AG08396 (cell line): Measurements from ENCODE around the gene DDX31.

Experiments used
- DNase-seq: peaks from one replicate; pipeline ENCODE4 v3.0.0; 2012; ENCODE audit warnings: low spot score, mixed read lengths

DDX31 gene

DNA sequence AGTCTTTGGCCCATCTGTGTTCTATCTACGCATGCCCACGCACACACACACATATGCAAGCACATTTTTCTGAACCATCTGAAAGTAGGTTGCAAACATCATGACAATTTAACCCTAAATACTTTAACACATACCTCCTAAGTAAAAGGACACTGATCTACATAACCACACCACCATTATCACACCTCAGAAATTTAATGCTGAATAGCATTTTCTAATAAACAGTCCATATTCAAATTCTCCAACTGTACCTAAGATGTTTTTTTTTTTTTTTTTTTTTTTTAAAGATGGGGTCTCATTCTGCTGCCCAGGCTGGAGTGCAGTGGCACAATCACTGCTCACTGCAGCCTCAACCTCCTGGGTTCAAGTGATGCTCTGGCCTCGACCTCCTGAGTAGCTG, 35.5 kb downstream of the DDX31 start:
- DNase-seq, result no peak

DNA sequence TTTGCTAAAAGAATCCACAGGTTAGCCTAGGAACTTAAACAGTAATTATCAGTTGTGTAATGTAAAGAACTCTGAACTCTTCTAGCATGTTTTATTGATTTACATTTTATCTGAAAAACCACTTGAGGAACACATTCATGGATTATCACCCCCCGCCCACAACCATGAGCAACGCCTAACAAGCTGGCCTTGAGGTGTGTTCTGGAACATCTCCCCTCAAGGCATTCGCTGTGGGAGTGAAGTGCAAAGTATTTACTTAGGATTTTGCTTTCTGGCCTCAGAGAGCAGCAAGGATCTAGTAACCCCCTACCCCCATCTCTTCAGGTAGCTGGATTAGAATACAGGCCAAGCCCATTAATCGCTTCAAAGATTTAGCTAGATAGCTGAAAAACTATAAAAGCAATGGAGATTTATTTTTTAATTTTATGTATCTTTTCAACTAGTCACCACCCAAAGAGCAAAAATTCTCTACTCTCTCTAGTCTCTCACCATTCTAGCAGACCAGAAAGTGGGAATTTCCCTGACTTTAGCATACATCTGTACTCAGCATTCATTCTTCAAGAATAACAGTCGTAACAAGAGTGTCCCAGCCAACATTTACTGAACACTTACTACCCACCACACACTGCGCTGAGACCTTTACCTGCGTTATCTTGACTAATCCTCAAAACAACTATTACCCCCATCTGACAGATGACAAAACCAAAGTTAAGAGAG, 37.2 kb downstream of the DDX31 start:
- no peak for DNase-seq

DNA sequence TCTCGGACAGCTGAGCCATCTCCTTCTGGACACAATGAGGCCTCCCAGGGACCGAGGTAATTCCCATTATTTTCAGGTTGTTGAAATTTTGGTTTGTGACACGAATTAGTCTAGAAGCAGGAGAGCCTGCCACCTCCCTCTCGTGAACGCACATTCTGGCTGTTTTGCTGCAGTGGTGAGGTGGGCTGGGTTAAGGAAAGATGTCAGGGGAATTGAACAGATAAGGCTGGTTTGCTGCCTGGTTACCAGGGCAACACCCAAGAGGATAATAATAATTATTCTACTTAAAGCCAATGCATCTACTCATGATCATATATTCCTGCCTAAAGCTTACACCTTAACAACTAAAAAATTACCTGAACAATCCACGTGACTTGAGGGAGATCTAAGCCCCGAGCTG, 38.1 kb downstream of the DDX31 start:
- no peak for DNase-seq

DNA sequence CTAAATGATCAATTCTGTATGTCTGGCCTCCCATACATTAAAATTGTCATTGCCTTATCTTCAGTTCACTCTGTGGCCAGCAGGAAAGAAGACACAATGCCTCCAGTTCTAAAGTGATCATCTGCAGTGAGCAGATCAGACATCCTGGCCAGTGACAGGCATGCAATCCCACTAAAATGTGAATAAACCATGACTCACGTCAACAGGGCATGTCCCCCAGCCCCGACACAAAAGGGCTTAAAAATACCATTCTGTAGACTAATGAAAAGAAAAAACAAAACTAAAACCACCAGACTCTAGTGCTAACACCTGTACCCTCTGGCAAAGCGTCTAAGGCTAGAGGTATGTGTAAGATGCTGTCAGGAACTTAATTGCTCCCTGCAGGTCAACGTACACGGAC, 38.5 kb downstream of the DDX31 start:
- peak; percentile 37 for DNase-seq

DNA sequence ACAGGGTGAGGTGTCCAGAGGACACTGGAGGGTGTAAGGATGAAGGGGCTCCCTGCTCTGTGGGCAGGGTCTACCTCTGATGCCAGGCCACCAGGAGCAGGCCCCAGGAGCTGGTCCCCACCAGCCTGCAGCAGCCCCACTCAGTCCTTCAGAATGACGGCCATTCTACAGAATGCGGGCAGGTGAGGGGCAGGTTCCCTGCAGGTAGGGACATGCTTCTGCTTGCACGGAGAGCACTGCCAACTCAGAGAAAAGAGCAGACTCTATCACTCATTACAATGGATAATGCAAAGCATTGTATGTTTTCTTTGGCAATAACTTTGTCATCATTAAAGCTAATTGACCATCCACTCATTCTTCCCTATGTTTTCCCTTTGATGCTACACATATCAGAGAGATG, 39.0 kb downstream of the DDX31 start:
- no peak for DNase-seq

DNA sequence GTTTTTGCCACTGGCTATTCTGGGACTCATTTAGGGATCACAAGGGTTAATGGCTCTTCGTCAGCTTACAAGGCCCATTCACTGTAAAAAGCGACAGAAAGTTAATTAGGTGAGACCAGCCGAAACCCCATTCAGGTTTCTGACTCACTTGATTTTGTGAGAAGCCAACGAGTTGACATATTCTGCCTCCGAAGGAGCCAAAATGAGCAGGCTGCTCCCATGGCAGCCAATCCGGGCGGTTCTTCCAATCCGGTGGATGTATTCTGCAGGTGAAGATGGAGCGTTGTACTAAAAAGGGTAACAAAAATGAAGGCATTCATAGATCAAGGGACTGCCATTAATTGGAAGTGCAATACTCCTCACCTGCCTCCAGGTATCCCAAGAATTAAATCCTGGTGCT, 39.7 kb downstream of the DDX31 start:
- DNase-seq, result no peak

DNA sequence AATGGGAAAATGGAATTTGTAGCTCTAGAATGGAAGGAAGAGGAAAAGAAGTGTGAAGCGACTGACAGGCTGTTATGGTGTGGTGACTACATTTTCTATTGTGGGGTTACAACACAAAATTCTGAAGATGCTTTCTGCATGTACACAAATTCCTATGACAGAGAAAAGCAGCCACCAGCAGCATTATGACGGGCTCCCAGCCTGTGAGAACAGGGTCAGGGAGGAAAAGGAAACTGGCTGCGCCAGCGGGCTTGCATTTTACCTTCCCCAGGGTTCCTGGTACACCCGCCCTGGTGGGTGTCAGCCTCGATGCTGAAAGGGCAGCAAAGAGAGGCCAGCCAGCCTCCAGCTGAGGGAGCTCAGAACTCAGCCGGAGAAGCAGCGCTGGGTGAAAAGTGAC, 41.0 kb downstream of the DDX31 start:
- DNase-seq, result no peak

DNA sequence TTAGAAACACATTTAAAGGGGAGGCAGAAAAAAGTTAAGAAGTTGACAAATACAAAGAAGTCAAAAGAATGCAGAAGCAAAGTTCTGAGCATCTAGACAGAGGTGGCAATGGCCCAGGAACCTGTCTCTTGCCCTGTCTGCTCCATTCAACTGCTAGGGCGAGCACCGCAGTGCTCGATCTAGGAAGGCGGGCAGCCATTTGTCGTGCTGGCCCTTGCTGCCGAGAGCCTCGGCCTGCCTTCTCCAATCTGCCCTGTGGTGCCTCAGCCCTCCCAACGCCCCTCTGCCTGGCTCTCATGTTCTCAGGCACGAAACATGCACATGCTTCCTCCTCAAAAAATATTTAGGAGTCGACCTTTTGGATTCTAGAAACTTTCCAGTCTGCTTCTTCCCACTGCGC, 42.2 kb downstream of the DDX31 start:
- DNase-seq, result no peak

DNA sequence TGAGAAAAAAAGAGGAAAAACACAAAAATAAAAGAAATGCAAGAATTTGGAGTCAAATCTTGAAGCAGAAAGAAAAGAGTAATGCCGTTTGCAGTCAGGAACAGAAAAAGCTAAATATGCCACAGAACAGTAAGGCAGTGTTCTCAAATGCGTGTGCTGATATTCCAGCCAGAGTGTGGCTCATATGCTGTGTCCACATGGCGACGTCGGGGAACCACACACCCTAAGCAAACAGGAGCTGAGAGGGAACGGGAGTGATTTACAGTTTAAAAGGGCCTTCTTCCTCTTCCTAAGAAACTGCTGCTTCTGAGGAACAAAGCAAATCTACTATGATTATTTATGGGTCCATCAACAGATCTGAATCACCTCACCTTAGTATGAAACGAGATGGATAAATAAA, 42.7 kb downstream of the DDX31 start:
- DNase-seq, result no peak

DNA sequence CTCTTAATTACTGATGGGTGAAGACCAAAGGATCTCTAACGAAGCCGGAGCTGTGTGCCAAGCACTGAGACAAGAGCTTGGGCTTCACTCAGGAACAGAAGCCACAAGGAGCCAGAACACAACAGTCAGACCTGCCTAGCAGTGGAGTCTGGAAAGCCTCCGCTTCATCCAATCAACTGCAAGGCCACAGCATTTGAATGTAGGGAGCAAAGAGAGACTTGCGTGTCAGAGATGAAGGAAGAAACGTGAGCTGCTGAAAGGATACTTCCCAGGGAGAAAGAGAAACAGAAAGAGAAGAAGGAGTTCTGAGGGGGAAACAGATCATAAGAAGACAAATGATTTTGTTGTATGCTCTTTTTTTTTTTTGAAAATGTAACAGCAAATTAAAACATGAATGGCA, 43.5 kb downstream of the DDX31 start:
- no peak for DNase-seq

DNA sequence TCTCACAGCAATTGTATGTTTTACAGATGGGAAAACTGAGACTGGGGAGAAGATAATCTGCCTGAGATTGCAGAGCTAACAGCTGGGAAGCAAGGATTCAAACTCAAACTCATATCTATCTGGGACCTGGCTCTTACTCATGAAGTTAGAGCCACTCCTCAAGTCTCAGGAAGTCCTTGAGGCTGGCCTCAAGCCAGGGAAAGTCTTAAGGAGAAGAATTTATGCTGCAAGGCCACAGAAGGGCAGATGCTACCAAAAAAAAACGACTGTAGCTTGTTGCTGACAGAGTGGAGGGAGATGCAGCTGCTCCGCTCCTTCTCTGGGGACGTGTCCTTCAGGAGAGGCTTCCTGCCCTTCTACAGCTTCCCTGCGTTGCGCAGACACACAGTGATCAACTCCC, 47.6 kb downstream of the DDX31 start:
- DNase-seq, result no peak

DNA sequence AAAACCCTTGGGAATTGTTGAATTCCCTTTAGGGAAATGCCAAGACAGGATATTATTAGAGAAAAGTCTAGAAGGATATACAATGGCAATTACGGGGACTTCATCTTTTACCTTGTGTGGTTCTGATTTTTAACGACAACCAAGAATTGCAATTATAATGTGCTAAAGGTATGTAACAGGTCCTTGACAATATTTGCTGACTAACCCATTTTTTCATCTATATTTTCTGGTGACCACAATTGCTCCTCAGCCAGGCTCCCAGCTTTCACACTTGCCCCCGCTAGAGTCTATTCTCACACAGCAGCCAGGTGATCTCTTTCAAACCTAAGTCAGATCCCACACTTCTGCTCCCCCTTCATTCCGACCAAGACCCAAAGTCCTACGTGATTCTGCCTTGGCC, 53.1 kb downstream of the DDX31 start:
- DNase-seq, result no peak

DNA sequence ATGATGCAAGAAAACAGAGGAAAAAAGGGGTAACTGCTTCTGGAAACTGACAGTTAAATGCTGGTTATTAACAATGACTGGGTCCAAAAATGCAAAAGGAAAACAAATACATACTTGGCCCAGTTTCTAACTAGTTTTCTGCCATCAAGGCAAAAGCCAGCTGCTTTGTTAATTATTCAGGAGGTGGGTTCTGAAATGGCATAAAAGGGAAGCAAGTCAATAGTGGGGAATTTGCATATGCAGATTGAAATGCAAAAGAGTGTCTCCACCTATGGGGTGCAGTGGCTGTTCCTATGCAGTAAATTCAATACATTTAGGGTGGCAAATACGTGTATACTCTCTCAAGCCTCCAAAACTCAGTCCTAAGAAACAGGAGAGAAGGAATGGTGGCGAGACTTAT, 54.0 kb downstream of the DDX31 start:
- no peak for DNase-seq

DNA sequence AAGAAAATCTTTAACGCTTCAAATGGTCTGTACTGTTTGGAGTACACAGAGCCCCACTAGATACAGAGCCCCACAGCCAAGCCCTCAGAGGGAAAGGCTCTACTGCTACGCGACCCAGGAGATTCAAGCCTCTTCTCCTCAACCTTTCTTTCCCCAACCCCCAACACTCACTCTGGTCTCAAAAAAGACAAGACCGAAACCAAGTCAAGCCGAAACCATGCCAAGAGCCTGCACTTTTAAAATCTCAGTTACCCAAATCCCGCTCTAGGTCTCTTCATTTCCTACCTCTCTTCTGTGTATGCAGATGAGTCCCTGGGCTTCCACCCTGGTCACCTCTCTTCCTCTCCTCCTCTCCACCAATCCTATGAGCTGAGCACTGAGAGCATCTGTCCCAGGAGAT, 55.5 kb downstream of the DDX31 start:
- DNase-seq, result no peak

DNA sequence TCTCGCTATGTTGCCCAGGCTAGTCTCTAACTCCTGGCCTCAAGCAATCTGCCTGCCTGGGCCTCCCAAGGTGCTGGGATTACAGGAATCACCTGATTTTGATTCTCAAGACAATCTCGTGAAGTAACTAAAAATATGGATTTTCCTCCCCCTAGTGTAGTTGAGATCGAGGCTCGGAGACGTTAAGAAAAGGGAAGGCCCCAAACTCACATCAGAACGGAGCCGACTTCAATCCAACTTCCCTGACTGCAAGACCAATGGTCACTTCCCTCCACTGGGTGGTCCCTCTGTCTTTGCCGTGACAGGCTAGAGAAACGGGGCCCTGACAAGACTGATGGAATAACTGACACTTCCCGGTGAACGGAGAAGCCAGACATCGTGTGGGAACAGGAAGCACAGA, 59.1 kb downstream of the DDX31 start:
- no peak for DNase-seq

DNA sequence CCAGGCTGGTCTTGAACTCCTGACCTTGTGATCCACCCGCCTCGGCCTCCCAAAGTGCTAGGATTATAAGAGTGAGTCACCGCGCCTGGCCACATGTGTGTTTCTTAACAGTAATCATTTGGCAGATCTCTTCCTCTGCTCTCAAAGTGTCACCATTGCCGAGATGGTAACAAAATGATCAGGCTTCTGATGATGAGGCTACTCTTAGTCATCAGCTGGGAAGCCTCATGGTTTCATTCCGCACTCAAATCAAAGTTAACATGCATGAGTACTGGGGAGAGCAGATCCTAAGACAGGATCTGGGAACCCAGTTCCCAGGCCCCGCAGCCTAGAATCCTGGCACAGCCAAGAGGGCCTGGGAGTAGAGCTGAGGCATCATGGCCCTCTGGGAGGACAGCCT, 60.0 kb downstream of the DDX31 start:
- DNase-seq, result peak; percentile 71

DNA sequence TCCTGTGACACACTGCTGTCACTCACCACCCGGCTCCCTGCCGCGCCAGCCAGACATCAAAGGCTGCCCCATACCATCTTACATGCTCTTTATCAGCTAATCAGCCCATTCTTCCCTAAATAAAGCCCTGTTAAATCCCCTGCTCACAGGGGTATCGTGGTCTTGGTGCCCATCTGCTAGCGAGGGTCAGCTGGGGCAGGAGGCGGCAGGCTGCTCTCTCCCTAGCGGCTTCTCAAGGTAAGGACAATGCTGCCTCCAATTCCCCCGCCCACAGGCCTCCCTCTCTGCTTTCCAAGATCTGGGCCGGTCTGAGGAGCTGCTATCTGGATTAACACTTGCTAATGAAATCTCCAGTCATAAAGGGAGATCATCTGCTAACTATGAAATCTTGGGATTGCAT, 60.6 kb downstream of the DDX31 start:
- no peak for DNase-seq

DNA sequence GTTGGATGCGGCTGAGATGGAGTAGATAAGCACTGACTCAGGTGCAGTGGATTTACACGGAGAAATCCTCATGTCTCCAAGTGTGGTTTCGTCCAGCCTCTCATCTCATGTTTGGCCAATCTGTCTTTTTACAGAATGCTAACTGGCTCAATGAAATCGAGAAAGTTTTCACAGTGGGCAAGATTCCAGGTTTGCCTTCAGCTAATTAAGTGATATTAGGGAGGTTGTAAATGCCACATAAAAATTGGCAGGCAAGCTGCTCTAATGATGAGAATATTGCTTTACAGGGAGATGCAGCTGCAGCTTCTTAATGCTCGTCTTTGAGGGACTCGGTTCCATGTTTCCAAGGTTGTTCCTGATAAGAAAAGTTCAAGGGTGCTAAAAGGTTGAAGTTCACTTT, 63.7 kb downstream of the DDX31 start:
- no peak for DNase-seq

DNA sequence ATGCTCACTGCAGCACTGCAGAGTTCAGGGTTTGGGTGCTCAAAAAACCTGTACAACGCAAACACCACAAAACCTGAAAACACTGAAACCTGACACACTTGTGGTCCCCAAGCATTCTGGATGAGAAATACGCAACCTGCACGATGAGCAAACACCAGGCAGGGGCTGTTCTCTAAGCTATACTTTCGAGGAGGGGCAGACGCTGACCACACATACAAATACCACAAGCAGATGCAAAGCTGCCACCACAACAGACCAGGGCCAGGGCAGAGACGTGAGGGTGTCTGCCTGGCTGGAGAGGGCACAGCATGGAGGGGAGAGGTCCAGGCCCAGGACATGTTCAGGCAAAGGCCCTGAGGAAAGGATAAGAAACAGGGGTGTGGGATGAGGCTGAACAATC, 64.4 kb downstream of the DDX31 start:
- DNase-seq, result no peak

DNA sequence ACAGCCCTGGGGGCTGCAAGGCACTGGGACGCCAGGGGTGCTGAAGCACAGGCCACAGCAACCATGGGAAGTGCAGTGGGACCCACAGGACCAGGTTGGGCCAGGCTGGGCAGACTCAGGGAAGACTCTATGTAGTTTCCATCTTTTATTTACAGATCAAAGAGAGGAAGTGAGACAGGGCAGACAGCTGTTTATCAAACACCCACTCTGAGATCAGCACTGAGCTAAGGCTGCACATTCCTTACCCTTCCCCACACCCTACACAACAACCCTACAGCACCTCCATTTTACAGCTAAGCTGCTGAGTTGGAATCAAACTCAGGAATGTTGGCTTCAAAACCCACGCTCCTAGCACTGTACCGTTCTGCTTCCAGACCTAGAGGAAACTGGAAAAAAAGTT, 67.6 kb downstream of the DDX31 start:
- peak; percentile 26 for DNase-seq

DNA sequence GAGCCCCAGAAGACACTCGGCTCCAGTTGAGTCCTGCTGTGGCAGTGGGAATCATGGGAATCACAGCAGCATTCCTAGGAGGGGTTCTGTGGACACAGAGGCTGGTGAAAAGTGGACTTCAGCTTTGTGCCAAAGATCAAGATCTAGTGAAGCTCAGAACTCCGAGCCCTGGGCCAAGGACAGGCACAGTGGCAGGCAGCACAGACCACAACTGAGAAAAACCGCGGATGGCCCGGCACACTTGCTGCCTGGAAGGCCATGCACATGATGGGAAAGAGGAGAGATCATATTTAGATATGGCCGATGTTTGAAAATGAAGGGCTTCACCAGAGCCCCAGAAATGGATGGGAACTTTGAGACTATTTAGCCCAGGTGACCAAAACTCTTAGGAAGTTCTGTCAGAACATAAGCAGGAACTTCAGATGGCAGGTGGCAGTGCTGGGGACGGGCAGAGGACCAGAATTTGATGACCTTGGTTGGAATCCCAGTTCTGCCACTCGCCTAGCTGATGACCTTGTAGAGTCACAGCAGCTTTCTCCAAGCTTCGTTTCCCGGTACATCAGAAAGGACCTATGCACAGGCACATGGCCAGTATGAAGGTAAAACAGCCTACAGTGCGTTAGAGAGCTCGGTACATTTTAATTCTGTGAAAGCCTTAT, 69.3 kb downstream of the DDX31 start:
- DNase-seq, result no peak

DNA sequence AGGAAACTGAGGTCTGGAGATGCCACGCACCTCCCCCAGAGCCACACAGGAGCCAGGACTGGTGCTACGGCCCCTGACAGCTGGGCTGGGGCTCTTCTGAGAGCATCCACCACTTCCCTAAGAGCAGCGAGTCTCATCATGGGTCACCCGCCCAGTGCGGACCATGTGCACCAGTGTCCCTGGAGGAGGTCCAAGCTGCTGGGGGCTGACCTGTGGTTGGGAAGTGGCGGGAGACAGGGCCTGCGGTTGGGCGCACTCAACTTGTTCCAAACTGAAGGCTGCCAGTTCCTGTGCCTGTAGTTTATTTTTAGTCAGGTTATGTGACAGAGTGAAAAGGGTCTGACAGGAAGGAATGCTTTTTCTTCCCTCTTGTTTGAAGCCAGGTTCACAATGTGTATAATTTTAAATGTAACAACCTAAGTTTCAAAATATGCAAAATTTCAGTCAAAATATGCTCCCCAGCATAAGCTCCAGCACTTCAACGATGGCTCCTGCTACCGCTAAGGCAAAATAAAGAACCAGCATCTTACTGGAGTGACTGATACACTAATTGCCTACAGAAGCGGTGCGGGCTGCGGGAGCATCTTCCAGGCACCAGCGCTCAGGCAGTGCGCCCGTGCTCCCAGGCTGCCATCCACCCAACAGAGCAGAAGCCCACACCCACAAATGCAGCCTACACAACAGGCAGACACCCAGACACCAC, 72.6 kb downstream of the DDX31 start:
- no peak for DNase-seq

DNA sequence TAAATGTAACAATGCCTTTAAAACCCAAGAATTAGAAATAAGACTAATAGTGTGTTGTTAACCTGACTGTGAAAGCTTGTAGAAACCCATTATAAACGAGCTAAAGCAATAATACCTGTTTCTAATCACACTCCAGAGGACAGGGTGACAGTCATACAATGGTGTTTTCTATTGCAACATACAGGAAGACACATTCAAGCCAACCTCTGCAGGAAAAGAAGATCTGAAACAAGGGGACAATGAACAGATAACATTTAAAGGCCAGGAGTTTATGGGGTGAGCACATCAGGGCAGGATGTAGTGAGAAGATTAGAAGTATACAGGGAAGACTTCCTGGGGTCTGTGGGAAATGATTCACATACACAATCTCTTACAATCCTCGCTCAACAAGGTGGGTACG, 73.6 kb downstream of the DDX31 start:
- DNase-seq, result no peak

DNA sequence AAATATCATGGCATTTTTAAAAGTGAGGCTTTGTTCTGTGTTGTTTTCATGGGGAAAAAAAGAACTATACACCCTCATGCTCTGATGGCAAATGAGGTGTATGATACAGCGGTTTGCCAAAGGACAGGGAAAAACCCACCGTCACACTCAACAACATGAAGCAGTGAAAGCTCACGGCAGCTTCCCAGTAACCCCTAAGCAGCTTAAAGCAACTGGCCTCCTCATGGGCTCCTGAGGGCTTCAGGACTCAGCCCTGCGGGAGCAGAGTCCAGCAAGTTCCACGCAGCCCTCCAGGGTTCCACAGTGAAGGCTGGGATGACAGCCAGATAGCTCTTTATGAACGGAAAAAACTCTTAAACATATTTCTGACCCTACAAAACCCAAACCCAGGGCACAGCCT, 74.5 kb downstream of the DDX31 start:
- no peak for DNase-seq
